Hypothalamus (tissue), 51 donors: Measurements from ENCODE around the gene POU2F1.
"Not testable (repeated sequence)": the region's sequence is repeated elsewhere in the genome, so short reads cannot be mapped to it uniquely, and the experiment has no call there.

ENCODE experiments used
- DNase-seq, 51 donors: peaks; one replicate each; lab custom pipeline; 2025; lab: John Stamatoyannopoulos, UW

Gene POU2F1

DNA sequence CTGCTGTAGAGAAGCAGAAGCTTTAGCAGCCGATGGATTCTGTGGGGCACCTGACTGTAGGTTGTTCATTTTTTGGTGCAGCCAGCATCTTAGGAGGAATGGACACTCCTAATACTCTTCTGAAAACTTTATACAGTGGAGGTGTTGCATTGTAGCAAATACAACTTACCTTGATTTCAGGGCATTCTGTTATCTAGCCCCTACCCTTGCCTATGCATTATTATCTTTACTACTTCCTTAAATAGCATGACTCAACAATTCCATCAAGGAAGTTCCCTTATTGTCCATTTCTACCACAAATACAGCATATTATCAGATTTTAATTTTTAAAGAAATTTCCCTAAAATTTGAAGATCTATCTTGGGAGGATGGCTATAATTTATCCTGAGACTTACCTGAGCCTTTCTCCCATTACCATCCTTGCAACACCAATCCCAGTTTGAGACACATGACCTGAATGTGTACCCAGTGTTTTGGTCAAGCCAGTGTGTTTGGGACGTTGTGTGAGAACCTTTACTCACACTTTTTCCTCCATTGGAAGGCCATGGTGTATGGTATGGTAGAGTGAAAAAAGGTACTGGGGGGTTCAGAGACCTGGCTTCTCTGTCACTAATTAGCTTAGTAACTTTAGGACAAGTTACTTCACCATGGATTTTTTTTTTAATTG lies 9.2 kb downstream of the POU2F1 start:
- no peak for DNase-seq

GRCh38 chr1:167230437-167230836 lies 9.8 kb downstream of the POU2F1 start:
- no peak for DNase-seq

GRCh38 chr1:167231873-167232450 lies 11.3 kb downstream of the POU2F1 start:
- DNase-seq: no peak

DNA sequence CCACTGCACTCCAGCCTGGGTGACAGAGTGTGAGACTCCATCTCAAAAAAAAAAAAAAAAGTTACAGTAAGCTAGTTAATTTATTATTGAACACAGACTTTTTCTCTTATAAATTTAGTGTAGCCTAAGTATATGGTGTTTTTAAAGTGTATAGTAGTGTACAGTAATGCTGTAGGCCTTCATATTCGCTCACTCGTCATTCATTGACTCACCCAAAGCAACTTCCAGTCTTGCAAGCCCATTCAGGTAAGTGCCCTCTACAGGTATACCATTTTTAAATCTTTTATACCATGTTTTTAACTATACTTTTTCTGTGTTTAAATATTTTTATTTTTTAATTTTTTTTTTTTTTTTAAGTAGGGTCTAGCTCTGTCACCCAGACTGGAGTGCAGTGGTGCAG lies 12.1 kb downstream of the POU2F1 start:
- no peak for DNase-seq

- DNase-seq: no peak
Observed at GRCh38 chr1:167233373-167233772, 12.7 kb downstream of the POU2F1 start.

DNA sequence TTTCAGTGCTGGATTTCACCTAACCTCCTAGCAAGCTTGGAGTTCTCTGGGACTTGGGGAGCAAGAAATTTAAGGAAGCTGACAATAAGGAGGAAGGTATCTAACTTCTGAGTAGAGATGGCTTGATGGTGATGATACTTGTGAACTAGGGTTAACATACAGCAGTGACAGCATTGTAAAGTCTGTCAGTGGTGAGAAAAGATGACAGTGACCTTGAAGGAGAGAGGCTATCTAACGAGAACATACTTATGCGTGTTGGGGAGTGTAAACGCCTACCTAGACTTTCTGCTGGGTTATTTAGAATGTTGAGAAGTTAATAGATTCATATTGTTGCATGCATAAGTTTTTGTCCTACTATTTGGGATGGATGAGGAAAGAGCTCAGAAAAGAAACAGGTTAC lies 16.3 kb downstream of the POU2F1 start:
- no peak for DNase-seq

DNA sequence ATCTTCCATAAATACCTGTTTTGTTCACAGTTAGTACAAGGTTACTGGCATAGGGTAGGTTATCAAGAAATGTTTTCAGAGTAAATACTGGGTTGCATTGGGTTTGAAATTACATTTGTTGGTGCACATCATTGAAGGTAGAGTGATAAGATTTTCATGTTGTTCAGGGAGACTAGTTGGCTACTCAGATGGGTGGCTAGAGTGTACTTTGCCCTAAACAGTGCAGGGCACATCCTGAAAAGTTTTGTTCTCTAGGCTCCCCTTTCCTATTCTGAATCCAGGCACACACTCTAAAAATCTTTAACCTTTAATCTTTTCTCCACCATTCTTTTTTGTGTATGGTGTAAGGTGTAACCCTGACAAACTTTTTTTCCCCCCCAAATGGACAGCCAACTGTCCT lies 18.0 kb downstream of the POU2F1 start:
- DNase-seq: no peak

DNA sequence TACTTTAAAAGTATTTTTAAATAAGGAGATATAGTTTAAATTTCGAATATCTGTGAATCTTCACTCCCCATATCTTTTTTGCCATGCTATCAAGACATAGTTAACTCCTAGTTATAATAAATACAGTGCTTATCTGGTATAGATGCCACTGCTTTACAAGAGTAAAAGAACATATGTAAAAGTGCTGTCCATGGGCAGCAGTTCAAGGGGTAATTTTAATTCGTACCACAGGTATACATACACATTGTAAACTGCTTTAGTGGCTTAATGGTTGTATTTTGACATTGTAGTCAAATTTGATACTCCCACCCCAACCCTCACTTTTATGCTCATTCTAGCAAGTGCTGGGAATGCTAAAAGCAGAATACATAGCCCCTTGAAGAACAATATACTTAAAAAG lies 18.6 kb downstream of the POU2F1 start:
- no peak for DNase-seq

- DNase-seq: no peak
Observed at GRCh38 chr1:167244244-167244643, 23.6 kb downstream of the POU2F1 start.

- DNase-seq: not testable (repeated sequence)
Observed at GRCh38 chr1:167245168-167245567, 24.5 kb downstream of the POU2F1 start.

DNA sequence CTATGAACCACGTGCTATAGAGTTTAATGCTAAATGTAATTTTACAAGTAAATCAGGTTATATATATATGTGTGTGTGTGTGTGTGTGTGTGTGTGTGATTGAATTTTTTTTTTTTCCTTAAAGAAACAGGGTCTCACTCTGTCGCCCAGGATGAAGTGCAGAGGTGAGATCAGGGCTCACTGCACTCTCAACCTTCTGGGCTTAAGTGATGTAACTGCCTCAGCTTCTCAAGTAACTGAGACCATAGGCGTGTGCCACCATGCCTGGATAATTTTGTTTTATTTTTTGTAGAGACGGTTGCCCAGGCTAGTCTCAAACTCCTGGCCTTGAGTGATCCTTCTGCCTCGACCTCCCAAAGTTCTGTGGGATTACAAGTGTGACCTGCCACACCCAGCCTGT lies 26.3 kb downstream of the POU2F1 start:
- DNase-seq: no peak

DNA sequence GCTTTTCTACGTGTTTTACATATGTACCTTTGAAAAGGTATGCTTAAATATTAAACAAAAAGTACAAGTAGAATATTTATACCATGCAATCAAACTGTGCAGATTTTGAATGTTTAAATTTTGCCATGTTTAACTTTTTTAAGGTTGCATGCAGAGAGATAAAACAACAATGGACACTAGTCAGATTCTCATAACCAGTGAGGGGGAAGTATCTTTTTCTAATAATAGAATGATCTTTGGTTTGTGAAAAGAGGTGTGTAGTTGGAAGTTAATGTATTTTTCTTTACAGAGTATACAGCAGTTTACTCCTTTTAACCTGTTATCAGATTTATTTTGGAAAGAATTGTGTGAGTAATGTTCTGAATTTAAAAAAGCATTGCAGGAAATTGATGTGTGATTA lies 27.1 kb downstream of the POU2F1 start:
- no peak for DNase-seq

DNA sequence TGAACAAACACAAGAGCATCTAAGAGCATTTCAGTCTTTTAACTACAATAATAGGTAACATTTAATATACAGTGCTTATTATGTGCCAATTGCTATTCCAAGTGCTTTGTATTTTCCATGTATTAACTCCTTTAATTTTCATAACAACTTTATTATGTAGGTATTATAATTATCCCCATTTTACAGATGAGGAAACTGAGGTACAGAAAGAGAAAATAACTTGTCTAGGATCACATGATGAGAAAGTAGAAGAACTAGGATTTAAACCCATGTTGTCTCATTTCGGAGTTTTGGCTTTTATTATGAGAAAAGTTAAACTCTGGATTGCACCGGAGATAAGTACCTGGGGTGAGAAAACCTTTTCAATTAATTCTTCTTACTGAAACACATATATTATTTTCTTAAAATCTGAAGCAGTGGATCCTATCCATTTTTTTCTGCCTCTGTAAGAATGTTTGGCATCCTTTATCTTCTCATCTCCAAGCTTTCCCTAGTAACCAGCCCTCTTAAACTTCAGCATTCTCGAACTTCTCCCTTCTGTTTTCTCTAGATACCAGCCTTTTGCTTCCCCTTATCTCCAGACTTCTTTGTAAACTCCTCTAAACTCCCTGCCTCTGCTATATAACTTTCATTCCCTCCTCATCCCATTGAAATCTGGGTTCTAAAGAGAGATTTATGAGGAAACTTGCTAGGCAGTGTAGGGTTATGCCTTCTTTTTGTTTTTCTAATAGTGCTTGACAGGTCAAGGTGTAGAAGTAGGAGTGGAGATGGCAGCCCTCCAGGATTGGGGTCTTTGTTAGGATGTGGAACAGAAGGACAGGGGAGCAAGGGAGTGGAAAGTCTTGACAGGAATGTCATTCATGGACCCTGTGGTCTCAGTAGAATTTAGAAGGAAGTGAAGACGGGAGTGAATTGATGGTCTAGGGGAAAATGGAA lies 28.3 kb downstream of the POU2F1 start:
- no peak for DNase-seq

DNA sequence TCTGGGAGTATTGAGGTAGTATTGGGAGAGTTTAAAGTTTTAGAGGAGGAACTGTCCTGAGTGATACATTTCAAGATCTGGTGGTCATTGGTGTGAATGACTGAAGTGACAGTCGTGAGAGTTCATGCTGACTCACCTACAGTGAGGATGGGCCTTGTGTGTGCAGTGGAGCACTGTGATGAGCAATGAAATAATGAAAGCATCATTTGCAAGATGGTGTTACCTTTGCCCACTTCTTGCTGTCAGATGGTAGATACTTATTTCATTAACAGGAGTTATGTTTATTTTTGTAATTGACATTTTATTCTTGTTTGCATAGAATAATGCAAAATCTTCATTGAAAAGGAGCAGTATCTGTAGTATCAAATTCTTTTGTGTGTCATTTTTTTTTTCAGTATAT lies 29.0 kb downstream of the POU2F1 start:
- DNase-seq: no peak

DNA sequence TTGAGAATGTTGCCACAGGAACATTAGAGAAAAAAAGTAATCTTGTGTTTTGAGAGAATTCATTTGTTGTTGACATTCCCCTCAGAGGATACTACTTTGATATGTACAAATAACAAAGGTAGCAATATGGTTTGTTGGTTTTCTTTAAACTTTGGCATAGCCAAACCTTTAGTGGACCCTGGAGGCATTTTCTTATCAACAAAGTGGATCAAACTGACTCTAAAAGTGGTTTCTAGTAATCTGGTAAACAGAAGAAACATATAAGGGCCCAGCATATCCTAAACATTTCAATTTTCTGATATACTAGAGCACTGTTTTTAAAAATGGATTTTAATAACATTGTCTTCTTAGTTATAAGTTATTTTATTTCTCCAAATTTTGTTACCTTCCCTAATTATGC lies 29.8 kb downstream of the POU2F1 start:
- no peak for DNase-seq

DNA sequence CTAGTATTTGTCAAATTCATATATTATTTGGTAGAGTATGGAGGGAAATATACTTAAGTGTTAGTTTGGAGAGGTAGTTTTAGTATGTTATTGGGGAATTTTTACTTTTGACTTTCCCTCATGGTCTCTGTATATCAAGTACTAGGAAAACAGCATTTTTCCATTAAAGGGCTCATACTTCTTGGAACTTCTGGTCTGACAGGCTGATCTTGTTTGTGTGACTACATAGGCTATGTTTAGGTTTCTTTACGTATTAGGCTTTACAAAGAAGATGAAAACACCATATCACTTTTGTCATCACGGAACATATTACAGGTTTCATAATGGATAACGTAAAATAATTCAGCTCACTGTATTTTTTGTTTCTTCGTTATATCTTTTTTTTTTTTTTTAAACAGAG lies 30.8 kb downstream of the POU2F1 start:
- DNase-seq: no peak

DNA sequence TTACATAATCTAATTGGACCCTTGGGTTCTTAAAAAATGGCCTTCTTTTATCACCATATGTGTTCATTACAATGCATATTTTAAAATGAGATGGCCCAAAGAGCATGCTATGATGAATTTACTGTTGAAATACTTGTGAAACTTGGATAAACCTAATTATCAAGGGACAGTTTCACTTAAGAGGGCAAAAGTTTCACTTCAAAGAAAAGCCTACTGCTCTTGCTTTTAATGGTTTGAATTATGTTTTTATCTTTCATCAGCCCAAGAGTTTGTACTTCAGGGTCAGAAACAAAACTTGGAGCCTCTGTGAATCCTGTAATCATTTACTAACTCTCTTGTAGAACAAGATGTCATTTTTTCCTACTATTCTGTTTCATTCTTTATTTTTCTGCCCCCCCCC lies 32.3 kb downstream of the POU2F1 start:
- no peak for DNase-seq

DNA sequence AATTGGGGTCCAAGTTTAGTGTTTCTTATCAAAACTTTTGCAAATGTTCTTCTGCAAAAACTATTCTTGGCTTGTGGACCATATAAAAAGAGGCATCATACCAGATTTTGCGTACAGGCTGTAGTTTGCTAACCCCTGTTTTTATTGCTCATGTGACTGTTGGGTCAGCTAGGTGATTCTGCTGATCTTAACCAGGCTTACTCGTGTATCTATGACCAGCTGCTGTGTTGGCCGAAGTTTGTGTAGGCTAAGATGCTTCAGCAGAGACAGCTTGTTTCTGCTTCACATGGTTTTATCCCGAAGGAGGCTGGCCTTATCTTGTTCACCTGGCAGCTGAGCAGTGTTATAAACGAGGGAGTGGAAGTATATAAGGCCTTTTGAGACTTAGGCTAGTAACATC lies 38.2 kb downstream of the POU2F1 start:
- no peak for DNase-seq

DNA sequence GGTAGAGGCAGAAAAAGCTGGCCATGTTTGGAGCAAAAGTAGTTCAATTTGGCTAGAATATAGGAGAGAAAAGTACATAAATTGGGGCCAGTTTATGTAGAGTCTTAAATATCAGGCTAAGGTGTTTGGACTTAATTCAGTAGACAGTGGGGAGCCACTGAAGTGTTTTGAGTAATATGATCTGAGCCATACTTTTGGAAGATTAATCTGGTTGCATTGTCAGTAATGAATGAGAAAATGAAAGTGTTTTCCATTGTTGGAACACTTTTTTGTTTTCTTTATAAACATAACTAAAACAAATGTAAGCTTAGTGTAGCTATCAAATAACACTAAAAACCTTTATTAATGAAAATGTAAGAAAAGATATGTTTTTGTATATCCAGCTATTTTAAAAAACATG lies 42.1 kb downstream of the POU2F1 start:
- DNase-seq: no peak

GRCh38 chr1:167263344-167263743 lies 42.7 kb downstream of the POU2F1 start:
- DNase-seq: no peak

GRCh38 chr1:167263819-167264464 lies 43.3 kb downstream of the POU2F1 start:
- no peak for DNase-seq
